Measurements from ENCODE around the gene MROH2A.

MROH2A gene

DNA sequence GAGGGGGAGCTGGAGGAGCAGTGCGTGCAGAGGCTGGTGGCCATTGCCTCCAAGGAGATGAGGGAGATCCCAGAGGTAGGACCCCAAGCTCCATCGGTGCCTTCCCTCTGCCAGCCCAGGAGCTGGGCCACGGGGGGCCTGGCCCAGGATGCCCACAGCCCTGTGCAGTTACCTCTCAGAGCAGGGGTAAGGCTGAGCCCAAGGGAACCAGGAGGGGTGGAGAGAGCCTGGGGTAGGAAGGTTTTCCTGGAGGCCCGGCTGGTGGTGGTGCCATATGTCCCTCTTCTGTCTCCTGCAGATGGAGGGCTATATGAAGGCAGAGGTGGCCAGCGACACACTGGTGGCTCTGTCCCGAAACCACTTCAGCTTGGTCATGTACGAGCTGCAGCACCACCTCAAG, 11.4 kb downstream of the MROH2A start (continued):
- TF ChIP-seq ZNF571 (tag by site-specific recombination; IDR thresholded peaks at IDR 0.05): no peak
- no peak for TF ChIP-seq ZSCAN5A (tag by site-specific recombination; IDR thresholded peaks at IDR 0.05)
- TF ChIP-seq ZNF639 (tag by site-specific recombination; IDR thresholded peaks at IDR 0.05): no peak
- TF ChIP-seq ZNF335 (tag by site-specific recombination; conservative IDR thresholded peaks at IDR 0.05): no peak
- TF ChIP-seq ZNF654 (tag by site-specific recombination; IDR thresholded peaks at IDR 0.05; ENCODE audit: low read depth): no peak
- TF ChIP-seq ZNF19 (tag by site-specific recombination; IDR thresholded peaks at IDR 0.05; ENCODE audit: low read depth): no peak
- no peak for TF ChIP-seq ZNF670 (tag by site-specific recombination; IDR thresholded peaks at IDR 0.05; ENCODE audit: low read depth)
- no peak for TF ChIP-seq ZNF837 (tag by site-specific recombination; IDR thresholded peaks at IDR 0.05)
- TF ChIP-seq ZNF488 (tag by site-specific recombination; IDR thresholded peaks at IDR 0.05): no peak

DNA sequence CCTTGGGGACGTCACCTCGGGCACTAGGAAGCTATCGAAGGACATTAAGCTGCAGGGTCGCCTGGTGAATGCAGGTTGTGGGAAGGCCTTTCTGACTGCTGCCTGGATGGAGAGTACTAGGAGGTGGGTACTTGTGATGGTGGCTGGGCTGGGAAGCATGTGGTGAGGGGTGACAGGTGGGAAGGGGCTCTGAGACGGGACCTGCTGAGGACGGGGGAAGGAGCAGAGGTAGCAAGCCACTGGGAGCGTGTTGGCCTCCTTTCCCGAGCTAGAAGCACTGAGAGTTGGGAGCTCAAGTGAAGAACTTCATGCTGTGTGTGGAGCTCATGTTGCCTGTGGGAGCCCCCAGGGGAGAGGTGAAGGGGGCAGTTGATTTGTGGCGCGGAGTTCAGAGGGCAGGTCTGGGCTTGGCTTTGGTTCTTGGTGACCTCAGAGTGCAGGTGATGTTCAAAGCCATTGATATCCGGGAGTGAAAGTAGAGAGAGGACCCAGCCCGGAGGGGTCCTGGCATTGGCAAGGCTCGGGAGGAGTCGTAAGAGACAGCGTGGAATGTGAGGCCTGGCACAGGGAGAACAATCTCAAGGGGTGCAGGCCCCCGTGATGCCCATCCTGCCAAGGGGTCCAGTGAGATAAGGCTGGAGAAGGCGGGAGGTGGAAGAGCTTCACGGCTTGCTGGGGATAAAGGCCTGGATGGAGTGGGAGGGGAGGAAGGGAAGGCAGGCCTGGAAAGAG, 13.2 kb downstream of the MROH2A start:
- Histone ChIP-seq H3K36me3 (ENCODE audit: control insufficient read depth in 2 of 2, insufficient read depth in 1 of 2, low read length in 2 of 2) (no peaks in the 10 kb centered on the region), H3K9me3 (ENCODE audit: control insufficient read depth, insufficient read depth, low read depth, low read length) (no peaks in the 10 kb centered on the region), H3K27ac (ENCODE audit: extremely low read depth, low read depth, low read length) (no peak overlapping the region), H3K4me1 (ENCODE audit: control insufficient read depth, insufficient read depth, low read length) (no peaks in the 10 kb centered on the region), H3K4me3 (ENCODE audit: low read depth, low read length) (no peak overlapping the region)
- POLR2A ChIA-PET: no interaction called here
- TF ChIP-seq, protein P1, sequence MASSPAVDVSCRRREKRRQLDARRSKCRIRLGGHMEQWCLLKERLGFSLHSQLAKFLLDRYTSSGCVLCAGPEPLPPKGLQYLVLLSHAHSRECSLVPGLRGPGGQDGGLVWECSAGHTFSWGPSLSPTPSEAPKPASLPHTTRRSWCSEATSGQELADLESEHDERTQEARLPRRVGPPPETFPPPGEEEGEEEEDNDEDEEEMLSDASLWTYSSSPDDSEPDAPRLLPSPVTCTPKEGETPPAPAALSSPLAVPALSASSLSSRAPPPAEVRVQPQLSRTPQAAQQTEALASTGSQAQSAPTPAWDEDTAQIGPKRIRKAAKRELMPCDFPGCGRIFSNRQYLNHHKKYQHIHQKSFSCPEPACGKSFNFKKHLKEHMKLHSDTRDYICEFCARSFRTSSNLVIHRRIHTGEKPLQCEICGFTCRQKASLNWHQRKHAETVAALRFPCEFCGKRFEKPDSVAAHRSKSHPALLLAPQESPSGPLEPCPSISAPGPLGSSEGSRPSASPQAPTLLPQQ (tag by site-specific recombination; IDR thresholded peaks at IDR 0.05): no peak
- no peak for TF ChIP-seq ZBTB10 (tag by site-specific recombination; IDR thresholded peaks at IDR 0.05)
- TF ChIP-seq, protein P2, sequence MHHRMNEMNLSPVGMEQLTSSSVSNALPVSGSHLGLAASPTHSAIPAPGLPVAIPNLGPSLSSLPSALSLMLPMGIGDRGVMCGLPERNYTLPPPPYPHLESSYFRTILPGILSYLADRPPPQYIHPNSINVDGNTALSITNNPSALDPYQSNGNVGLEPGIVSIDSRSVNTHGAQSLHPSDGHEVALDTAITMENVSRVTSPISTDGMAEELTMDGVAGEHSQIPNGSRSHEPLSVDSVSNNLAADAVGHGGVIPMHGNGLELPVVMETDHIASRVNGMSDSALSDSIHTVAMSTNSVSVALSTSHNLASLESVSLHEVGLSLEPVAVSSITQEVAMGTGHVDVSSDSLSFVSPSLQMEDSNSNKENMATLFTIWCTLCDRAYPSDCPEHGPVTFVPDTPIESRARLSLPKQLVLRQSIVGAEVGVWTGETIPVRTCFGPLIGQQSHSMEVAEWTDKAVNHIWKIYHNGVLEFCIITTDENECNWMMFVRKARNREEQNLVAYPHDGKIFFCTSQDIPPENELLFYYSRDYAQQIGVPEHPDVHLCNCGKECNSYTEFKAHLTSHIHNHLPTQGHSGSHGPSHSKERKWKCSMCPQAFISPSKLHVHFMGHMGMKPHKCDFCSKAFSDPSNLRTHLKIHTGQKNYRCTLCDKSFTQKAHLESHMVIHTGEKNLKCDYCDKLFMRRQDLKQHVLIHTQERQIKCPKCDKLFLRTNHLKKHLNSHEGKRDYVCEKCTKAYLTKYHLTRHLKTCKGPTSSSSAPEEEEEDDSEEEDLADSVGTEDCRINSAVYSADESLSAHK (tag by site-specific recombination; IDR thresholded peaks at IDR 0.05): no peak
- TF ChIP-seq ZNF302 (tag by site-specific recombination; IDR thresholded peaks at IDR 0.05; ENCODE audit: low read depth): no peak
- no peak for TF ChIP-seq ZNF19 (tag by site-specific recombination; IDR thresholded peaks at IDR 0.05; ENCODE audit: low read depth)
- no peak for TF ChIP-seq ZNF664 (tag by site-specific recombination; IDR thresholded peaks at IDR 0.05)
- TF ChIP-seq ZNF626 (tag by site-specific recombination; IDR thresholded peaks at IDR 0.05): no peak
- CTCF ChIA-PET: no interaction called here

Data from HEK293 (cell line).